ENCODE data around the gene ZFYVE28.
A peak's percentile ranks its signal among the peaks of the same experiment; 100 is the strongest.

The ZFYVE28 gene

GRCh38 chr4:2333356-2333841 lies 85.0 kb downstream of the ZFYVE28 start:
- DNase-seq (ENCODE audit: low read depth) = no peak

DNA sequence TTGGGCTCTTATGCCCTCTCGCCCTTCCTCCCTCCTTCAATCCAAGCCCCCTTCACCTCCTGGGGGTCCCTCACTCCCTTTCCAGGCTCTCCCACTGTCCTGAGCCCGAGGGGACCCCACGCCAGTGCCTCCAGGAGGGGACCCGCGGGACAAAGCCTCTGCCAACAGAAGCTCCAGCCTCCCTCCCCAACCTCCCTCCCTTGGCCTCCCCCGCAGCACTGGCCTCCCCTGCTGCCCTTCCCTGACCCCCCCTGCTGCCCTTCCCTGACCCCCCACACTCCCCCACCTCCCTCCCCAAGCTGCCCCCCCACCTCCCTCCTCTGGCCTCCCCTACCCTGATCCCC lies 85.5 kb downstream of the ZFYVE28 start:
- DNase-seq (ENCODE audit: low read depth) = no peak

GRCh38 chr4:2332201-2332975 lies 86.1 kb downstream of the ZFYVE28 start:
- no peak for DNase-seq (ENCODE audit: low read depth)

DNA sequence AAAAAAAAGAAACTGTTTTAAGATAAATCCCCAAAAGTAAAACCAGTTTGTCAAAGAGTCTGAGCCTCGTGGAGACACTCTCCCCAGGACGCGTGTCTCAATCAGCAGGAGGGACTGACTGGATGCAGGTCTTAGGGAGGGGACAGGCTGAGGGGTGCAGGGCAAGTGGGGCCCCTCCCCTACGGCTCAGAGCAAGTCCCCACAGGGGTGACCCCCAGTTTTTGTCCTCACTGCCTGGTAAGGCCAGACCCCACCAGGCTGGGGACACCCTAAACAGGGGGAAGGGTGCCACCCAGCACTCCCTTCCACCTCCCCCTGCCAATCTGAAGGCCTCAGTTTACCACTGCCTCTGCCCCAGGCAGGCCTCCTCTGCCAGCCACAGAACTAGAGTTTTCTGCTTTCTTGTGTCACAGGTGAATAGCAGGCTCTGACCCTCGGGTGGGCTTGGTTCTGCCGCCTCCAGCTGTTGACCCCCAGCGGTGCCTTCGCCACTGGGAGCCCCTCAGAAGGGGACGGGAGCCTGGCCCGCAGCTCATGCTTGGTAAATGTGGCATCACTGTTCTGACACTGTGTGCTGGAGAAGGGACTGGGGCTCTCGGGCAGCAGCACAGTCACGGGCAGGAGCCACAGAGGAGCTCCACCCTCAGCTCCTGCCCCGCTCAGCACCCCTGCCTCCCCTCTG lies 86.8 kb downstream of the ZFYVE28 start:
- DNase-seq (ENCODE audit: low read depth) = no peak

- DNase-seq (ENCODE audit: low read depth) = no peak
These were observed 87.4 kb downstream of the ZFYVE28 start for GRCh38 chr4:2331043-2331420.

GRCh38 chr4:2330091-2331042 lies 88.1 kb downstream of the ZFYVE28 start:
- peak; percentile 86 for DNase-seq (ENCODE audit: low read depth)

DNA sequence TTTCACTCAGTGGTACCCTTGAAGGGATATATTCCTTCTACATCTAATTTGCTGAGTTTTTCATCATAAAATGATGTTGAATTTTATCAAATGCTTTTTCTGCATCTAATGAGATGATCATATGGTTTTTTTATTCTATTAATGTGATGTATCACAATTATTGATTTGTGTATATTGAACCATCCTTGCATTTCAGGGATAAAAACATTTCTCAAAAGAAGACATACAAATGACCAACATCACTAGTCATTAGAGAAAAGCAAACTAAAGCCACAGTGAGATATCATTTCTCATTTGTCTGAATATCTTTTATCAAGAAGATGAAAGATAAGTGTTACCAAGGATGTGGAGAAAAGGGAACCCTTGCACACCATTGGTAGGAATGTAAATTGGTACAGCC lies 90.9 kb downstream of the ZFYVE28 start:
- no peak for DNase-seq (ENCODE audit: low read depth)

DNA sequence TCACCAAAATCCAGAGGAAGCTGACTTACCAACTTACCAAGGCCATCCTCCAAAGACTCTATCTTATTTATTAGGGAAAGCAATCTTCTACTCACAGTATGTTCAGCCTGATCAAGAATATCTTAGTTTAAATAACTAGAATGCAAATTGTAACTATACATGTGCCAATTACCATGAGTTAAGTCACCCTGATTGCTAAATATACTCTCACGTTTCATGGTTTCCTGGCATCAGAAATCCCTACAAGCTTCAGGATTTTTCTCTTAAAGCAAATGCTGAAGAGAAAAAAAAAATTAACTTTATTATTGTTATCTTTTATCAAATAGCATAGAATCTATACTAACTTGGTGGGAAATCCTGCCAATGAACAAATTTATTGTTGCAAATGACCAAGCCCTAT lies 93.6 kb downstream of the ZFYVE28 start:
- no peak for DNase-seq (ENCODE audit: low read depth)

DNA sequence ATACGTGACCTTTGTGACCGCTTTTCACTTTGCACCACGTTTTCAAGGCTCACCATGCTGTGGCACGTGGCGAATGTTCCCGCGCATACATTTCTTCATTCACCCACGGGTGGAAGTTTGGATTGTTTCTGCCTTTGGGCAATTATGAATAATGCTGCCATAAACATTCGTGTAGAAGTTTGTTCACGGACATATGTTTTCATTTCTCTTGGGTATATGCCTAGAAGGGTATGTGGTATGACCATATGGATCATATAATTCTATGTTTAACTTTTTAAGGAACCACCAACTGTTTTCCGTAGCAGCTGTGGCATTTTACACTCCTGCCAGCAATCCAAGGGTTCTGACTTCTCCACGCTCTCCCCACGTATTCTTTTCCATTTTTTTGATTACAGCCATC lies 95.6 kb downstream of the ZFYVE28 start:
- no peak for DNase-seq (ENCODE audit: low read depth)

DNA sequence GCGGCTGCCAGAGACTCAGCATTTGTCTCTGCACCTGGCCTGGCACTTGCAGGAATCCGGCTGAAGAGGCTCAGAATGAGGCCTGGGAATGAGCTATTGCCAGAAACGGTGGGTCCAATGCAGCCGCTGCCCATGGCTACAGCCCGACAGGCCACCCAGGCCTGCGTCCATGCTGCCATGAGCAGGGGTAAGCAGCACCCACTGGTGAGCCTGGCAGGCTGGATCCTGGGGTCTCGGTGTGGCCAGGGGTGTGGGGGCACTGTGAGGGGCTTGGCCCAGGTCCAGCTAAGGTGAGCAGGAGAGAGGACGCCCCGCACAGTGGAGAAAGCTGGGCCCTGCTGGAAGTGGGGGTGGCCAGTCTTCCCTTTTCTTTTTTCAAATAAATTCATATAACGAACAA lies 96.2 kb downstream of the ZFYVE28 start:
- no peak for DNase-seq (ENCODE audit: low read depth)

DNA sequence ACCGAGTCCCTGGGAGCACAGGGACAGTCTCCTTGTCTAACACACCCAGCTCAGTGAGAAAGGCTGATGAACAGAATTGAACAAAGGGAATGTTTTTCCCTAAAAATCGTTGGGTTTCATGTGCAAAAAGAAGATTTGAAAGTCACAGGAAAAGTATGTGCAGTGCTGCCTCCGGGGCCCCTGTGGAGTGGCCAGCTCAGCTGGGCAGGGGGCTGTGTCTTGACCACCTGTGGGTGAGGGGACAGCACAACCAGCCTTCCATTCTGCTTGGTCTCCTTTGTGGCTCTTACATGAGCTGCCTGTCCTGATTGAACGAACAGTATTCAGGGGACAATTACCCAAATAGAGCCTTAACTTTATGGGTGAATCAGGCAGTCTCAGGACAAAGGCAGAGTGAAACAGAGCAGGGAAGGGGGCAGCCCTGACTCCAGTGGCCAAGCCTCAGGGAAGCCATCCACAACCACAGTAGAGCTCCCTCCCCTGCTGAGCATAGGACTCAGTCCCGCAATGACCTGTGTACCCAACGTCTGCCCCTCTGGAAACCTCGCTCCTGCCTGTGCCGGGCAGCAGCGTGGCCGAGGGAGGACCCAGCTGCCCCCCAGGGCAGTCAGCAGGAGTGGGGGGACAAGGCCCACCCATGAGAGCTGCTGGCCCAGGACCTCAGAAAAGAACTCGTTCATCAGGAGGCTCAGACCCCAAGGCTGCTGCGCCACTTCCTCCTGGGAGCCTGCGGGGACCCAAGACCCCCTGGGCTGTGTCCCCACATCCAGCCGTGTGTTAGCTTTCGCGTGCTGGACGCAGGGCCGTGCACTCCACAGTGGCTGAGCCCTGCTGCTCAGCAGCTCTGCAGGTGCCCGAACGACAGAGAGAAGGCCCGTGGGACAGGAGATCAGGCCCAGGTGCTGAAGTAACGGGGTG lies 96.9 kb downstream of the ZFYVE28 start:
- no peak for DNase-seq (ENCODE audit: low read depth)

- no peak for DNase-seq (ENCODE audit: low read depth)
These were observed 97.7 kb downstream of the ZFYVE28 start for GRCh38 chr4:2320746-2321145.

DNA sequence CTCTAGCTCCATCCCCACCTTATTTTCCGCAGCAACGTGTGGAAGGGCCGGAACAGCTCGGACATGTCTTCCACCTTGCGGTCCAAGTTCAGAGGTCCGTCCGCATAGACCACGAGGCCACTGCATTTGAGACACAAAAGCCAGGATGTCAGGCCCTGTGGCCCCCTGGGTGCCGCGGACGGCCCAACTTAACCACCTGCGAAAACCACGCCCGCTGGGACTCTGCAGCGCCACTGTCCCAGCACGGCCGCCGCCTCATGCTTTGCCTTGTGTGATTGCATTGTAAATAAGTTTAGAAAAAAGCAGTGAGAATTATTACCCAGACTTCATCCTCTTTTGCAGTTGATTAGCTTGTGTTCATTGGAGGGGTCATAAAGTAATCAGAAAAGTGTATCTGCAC lies 98.3 kb downstream of the ZFYVE28 start:
- no peak for DNase-seq (ENCODE audit: low read depth)

GRCh38 chr4:2318885-2319284 lies 99.6 kb downstream of the ZFYVE28 start:
- DNase-seq (ENCODE audit: low read depth) = no peak

- DNase-seq (ENCODE audit: low read depth) = no peak
These were observed 100.0 kb downstream of the ZFYVE28 start for GRCh38 chr4:2318476-2318875.

DNA sequence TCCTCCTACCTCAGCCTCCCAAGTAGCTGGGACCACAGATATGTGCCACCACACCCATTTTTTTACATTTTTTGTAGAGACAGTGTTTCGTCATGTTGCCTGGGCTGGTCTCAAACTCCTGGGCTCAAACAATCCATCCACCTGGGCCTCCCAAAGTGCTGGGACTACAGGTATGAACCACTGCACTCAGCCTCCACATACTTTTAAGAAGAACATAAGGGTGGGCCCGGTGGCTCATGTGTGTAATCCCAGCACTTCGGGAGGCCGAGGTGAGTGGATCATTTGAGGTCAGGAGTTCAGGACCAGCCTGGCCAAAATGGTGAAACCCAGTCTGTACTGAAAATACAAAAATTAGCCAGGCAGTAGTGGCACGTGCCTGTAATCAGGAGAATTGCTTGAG lies 105.1 kb downstream of the ZFYVE28 start:
- DNase-seq (ENCODE audit: low read depth) = no peak

- no peak for DNase-seq (ENCODE audit: low read depth)
These were observed 111.6 kb downstream of the ZFYVE28 start for GRCh38 chr4:2306773-2307410.

DNA sequence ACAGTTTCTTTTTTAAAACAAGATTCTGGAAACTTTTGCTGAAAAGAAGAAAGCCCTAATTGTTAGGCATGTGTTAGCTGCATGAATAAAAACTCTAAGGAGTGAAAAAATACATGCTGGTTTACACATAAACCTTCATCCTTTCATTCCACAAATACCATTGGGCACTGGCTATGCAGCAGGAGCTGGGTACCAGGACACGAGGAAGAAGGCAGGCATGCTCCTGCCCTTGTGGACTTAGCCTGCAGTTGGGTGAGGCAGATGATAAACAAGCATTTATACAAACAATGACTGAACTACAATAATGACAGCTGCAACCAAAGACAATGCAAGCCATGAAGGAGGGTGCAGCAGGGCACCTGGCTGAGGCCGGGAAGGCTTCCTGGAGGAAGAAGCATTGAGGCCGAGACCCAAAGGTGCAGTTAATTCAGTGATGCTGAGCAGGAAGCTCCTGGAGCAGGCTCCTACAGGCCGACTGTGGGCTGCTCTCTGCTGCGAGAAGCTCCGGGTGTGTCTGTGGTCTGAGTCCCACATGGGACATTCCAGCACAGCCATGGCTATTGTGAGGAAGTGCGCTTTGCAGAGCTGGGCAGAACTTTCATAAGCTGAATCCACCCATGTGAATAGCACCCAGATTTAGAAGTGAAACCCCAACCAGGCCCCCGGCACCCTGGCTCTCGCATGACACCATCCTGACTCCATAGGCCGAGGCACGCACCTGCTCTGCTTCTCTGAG lies 112.5 kb downstream of the ZFYVE28 start:
- DNase-seq (ENCODE audit: low read depth) = no peak

- DNase-seq (ENCODE audit: low read depth) = no peak
These were observed 113.4 kb downstream of the ZFYVE28 start for GRCh38 chr4:2304877-2305561.

Measured in iris pigment epithelial cell (primary cell).